IgD-negative memory B cell (primary cell): ENCODE data around the gene THSD7A. TPM values are rescaled to one million over a fixed set of nuclear protein-coding genes. Genes with fewer than 3 reads are reported as not detected.

Source experiments
- H3K27ac Mint-ChIP-seq, 3 donors: one replicate each; pipeline ENCODE4 v1.8.0; 2020 to 2022; ENCODE audit warnings: mild to moderate bottlenecking in 3 of 3, mixed read lengths in 3 of 3, moderate library complexity in 1 of 3
- H3K27me3 Mint-ChIP-seq: one replicate; pipeline ENCODE4 v1.8.0; 2021; ENCODE audit warnings: mixed read lengths
- H3K36me3 Mint-ChIP-seq: one replicate; pipeline ENCODE4 v1.8.0; 2020; ENCODE audit warnings: mild to moderate bottlenecking, mixed read lengths
- H3K4me1 Mint-ChIP-seq, 3 donors: one replicate each; pipeline ENCODE4 v1.8.0; 2020 to 2022; ENCODE audit warnings: mixed read lengths in 3 of 3, mild to moderate bottlenecking in 1 of 3
- H3K4me3 Mint-ChIP-seq, 4 donors: one replicate each; pipeline ENCODE4 v1.8.0; 2020 to 2022; ENCODE audit warnings: mild to moderate bottlenecking in 4 of 4, mixed read lengths in 4 of 4, moderate library complexity in 3 of 4
- H3K9me3 Mint-ChIP-seq, 3 donors: one replicate each; pipeline ENCODE4 v1.8.0; 2020 to 2021; ENCODE audit warnings: mixed read lengths in 3 of 3, mild to moderate bottlenecking in 1 of 3
- polyA plus RNA-seq: library from polyadenylated mRNA; unstranded; fragments of 300-500 nt; fragmentation: Illumina TruSeq; gene quantifications from one replicate; pipeline ENCODE4 v1.2.3, GENCODE V29; 2021

THSD7A gene
- polyA plus RNA-seq, 1 donor from 2014 or later, result not detected

DNA sequence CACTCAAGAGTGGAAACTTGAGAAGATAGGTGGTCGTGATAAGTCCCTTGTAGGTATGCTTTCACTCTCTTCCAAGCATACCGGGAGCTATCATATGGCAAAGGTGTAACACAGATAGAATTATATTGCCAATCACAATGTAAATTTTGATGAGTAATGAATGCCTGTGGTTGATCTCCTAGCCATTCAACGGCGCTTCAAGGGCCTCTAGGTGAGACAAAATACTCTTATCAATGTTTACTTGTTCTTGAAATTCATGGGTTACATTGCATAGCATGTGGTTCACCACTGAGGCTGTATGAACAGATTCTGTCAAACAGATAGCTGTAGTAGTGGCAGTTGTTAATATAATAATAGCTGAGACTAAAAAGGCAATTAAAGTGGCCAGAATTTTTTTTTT is 82.4 kb downstream of the THSD7A start:
- H3K36me3 Mint-ChIP-seq, result no peaks in the 10 kb centered on the region

DNA sequence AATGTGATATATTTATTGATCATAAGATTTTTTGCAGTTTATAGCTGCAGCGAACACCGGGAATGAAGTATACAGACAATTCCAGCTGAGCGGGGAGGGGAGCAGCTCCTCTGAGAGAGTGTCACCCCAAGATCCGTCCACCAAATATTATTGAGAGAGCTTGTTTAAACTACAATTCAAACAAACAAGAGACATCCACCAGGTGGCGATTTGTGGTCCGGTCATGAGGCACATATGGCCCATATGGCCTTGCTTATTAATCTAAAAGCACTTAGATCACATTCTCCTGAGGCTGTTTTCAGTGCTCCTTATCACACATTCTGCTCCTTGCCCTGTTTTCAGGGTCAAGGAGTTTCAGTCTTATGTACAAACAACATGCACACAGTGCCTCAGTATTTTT is 83.1 kb downstream of the THSD7A start:
- H3K36me3 Mint-ChIP-seq, result no peaks in the 10 kb centered on the region
- H3K4me3 Mint-ChIP-seq, result no peak overlapping the region

More for the DNA sequence above, 82.4 kb downstream of the THSD7A start:
- Mint-ChIP-seq H3K9me3 (no peaks in the 10 kb centered on the region), H3K27me3 (no peaks in the 10 kb centered on the region), H3K4me3 (no peak overlapping the region), H3K27ac (no peak overlapping the region), H3K4me1 (no peaks in the 10 kb centered on the region)

DNA sequence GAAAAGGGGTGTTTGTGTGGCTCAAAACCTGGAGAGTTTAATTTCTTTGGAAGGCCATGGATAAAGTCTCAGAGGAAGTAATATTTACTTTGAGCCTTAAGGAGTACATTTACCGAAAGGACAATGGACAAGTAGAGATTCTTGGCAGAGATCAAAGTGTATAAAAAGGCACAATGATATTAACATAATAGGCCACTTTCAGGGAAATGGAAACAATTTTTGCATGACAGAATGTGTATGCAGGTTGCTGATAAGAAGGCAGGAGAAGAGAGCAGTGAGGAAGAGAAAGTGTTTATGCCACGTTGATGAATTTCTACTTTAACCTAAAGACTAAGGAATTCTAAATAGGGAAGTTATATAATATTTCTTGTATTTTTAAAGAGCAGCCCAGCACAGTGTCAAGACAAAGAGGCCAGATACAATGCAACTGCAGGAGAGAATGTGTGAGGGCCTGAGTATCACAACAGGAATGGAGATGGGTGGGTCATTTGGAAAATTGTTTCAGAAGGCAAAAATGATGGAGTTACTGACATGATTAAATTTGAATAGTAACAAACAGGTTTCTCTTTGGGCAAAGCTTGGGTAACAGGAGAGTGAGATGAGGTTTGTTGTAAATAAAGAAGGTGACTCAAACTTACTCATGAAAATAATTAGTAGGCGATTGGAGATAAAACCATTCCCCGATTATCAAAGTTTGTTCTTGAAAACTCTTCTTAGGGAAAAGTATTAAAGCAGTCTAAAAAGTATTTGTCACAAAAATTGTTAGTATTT is 84.1 kb downstream of the THSD7A start:
- no peaks in the 10 kb centered on the region for H3K4me1 Mint-ChIP-seq
- no peak overlapping the region for H3K27ac Mint-ChIP-seq
- no peaks in the 10 kb centered on the region for H3K9me3 Mint-ChIP-seq
- no peaks in the 10 kb centered on the region for H3K36me3 Mint-ChIP-seq
- H3K4me3 Mint-ChIP-seq, result no peak overlapping the region
- H3K27me3 Mint-ChIP-seq, result no peaks in the 10 kb centered on the region

More for the DNA sequence above, 83.1 kb downstream of the THSD7A start:
- no peaks in the 10 kb centered on the region for H3K9me3 Mint-ChIP-seq
- no peak overlapping the region for H3K27ac Mint-ChIP-seq
- H3K27me3 Mint-ChIP-seq, result no peaks in the 10 kb centered on the region
- H3K4me1 Mint-ChIP-seq, result no peaks in the 10 kb centered on the region

DNA sequence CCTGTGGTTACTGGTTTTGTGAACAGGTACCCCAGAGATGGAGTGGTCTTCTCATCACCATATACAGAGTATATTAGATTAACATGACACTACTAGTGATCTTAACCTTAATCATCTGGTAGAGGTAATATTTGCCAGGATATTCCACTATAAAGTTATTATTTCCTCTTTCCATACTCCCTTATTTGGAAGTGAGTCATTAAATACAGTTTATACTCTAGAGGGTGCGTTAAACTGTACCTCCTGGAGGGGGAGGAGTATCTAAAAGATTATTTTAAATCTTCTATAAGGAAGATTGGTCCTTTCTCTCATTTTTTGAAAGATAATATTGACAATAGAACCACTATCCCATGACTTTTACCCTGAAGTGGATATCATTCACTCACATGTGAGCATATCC is 85.4 kb downstream of the THSD7A start:
- Mint-ChIP-seq H3K9me3 (no peaks in the 10 kb centered on the region), H3K27ac (no peak overlapping the region), H3K4me1 (no peaks in the 10 kb centered on the region), H3K27me3 (no peaks in the 10 kb centered on the region), H3K36me3 (no peaks in the 10 kb centered on the region), H3K4me3 (no peak overlapping the region)

DNA sequence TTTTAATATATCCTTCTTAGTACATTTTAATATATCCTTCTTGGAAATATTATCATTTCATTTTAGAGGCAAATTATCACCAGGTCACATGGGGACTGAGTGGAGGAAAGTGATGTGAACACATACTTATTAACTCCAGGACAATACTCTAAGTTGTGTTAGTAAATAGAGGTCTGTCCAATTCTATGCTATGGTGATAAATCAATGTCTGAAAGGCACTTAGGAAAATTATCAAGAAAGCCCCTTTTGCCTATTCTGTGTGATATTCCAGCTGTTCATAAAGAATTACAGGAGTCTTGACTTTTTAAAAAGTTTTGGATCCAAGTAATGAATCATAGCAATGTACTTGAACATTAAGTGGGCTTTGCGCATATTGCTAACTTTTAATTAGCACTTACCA is 88.5 kb downstream of the THSD7A start:
- H3K9me3 Mint-ChIP-seq, result peaks cover 0 to 3% (median 0%) of the 10 kb centered on the region in 3 donors
- H3K4me3 Mint-ChIP-seq, result no peak overlapping the region
- H3K4me1 Mint-ChIP-seq, result no peaks in the 10 kb centered on the region
- H3K27ac Mint-ChIP-seq, result no peak overlapping the region
- H3K36me3 Mint-ChIP-seq, result no peaks in the 10 kb centered on the region
- H3K27me3 Mint-ChIP-seq, result no peaks in the 10 kb centered on the region

- Mint-ChIP-seq H3K9me3 (peaks cover 0 to 6% (median 0%) of the 10 kb centered on the region in 3 donors), H3K4me1 (no peaks in the 10 kb centered on the region), H3K36me3 (no peaks in the 10 kb centered on the region), H3K4me3 (no peak overlapping the region), H3K27me3 (no peaks in the 10 kb centered on the region), H3K27ac (no peak overlapping the region)
Measured at GRCh38 chr7:11743016-11743415, 89.0 kb downstream of the THSD7A start.

DNA sequence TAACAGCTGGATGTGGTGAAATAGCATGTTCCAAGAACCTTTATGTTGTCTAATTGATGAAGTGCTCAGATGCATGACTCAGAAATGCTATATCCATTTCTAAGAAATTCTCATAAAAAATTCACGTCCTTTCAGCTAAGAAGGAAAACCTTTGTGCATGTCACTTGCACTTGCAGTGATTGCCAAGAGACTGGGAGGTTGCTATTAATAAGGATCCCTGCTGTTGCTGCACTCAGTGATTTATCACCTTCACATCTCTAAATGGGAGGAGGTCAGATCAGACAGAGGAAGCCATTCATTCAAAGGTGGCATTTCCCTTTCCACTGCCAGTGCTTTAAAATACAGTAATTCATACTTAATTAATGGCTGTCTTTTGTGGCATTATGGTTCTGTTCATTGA is 89.5 kb downstream of the THSD7A start:
- Mint-ChIP-seq H3K4me1 (no peaks in the 10 kb centered on the region), H3K36me3 (no peaks in the 10 kb centered on the region), H3K4me3 (no peak overlapping the region), H3K9me3 (peaks cover 0 to 6% (median 0%) of the 10 kb centered on the region in 3 donors), H3K27me3 (no peaks in the 10 kb centered on the region), H3K27ac (no peak overlapping the region)

GRCh38 chr7:11737723-11738122 is 94.3 kb downstream of the THSD7A start:
- Mint-ChIP-seq H3K4me3 (no peak overlapping the region), H3K4me1 (no peaks in the 10 kb centered on the region), H3K36me3 (no peaks in the 10 kb centered on the region), H3K27me3 (no peaks in the 10 kb centered on the region), H3K9me3 (peaks cover 1 to 6% (median 2%) of the 10 kb centered on the region in 3 donors), H3K27ac (no peak overlapping the region)

DNA sequence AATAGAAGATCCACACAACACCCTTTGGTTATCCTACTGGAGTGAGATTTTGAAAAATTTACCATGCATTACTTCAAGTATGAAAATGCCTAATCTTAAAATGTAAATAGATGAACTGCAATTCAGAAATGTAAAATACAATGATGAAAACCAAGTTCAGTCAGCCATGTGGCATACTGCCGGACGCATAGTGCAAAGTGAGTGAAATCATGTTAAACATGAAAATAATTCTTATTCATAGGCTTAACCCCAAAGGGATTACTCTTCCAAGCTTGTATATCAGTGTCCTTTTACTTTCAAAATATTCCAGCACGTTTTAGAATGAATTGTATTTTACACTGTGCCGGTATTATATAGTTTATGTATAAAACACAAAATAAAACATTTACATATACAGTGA is 99.8 kb downstream of the THSD7A start:
- Mint-ChIP-seq H3K27me3 (no peaks in the 10 kb centered on the region), H3K27ac (no peak overlapping the region), H3K36me3 (no peaks in the 10 kb centered on the region), H3K4me1 (no peaks in the 10 kb centered on the region), H3K4me3 (no peak overlapping the region), H3K9me3 (peaks cover 0 to 2% (median 1%) of the 10 kb centered on the region in 3 donors)

DNA sequence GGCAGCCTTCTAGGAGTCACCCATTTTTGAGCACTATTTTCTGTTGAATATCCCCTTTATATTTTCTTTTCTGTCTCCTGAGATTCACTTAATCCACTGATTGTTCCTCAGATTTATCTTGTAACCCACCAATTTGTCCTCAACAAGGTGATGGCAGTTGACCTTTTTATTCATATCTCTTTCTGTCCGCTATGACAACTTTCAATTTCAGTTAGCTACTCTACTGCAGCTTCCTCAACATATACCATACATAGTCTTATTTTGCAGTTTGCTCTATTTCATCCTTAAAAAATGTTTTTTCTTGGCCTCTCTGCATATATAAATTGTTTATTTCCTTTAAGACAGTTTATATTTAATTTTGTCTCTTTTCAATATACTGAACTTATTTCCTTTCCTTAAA is 101.3 kb downstream of the THSD7A start:
- Mint-ChIP-seq H3K4me3 (no peak overlapping the region), H3K4me1 (no peaks in the 10 kb centered on the region), H3K36me3 (no peaks in the 10 kb centered on the region), H3K27ac (no peak overlapping the region), H3K27me3 (no peaks in the 10 kb centered on the region), H3K9me3 (peaks cover 0 to 2% (median 0%) of the 10 kb centered on the region in 3 donors)

DNA sequence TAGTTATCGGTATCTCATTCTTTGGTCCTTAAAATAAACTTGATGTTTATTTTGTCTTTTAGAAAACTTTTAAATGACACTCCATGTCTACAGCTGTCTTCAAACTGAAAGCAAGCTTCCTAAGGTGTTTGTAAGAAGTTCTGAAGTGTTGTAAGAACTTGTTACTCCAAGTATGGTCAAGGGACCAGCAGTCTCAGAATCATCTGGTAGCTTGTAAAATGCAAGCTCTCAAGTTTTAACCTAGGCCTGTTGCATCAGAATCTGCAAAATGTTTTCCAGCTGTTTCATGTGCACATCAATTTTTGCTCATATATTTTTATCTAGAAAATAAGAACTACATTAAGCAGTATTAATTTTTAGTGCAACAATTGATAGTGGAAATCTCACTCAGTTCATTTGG is 104.1 kb downstream of the THSD7A start:
- Mint-ChIP-seq H3K36me3 (no peaks in the 10 kb centered on the region), H3K27me3 (no peaks in the 10 kb centered on the region), H3K4me3 (no peak overlapping the region), H3K9me3 (no peaks in the 10 kb centered on the region), H3K27ac (no peak overlapping the region), H3K4me1 (no peaks in the 10 kb centered on the region)

GRCh38 chr7:11726794-11727155 is 105.2 kb downstream of the THSD7A start:
- no peaks in the 10 kb centered on the region for H3K4me1 Mint-ChIP-seq
- H3K4me3 Mint-ChIP-seq, result no peak overlapping the region
- peaks cover 0 to 2% (median 0%) of the 10 kb centered on the region in 3 donors for H3K9me3 Mint-ChIP-seq
- no peaks in the 10 kb centered on the region for H3K36me3 Mint-ChIP-seq
- no peaks in the 10 kb centered on the region for H3K27me3 Mint-ChIP-seq
- H3K27ac Mint-ChIP-seq, result no peak overlapping the region

DNA sequence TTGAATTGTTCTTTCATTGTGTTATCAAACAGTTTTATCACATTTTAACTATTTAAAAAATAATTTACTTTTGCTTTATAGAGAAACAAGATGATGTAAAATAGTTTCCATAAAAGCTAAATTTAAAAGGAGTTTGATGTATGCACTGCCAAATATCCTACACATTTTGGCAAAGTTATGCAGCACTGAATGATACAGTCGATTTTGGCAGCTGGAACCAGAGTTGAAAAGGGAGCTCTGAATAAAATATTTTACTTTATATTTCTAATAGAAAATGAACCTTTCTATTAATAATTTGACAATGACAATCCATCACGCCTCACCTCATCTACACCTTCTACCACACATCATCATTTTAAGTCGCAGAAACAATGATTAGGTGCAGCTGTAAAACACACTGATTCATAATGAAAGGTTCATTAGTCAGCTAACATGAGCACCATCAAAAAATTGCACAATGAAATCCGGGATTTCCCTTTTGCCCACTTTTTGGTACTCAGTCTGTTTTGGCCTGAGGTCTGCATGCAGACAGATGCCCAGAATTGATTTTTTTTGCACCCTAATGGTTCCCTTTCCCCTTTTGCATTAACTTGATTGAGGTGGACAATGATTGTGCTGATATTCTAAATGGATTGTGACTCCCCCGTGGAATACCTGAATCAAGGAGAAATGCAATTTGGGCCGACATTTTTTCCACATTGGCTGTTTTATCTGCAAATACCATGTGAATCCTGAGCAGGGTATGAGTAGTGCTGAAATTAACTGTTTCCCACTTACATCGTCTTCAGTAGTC is 105.8 kb downstream of the THSD7A start:
- no peaks in the 10 kb centered on the region for H3K36me3 Mint-ChIP-seq
- no peak overlapping the region for H3K4me3 Mint-ChIP-seq
- peaks cover 0 to 2% (median 0%) of the 10 kb centered on the region in 3 donors for H3K9me3 Mint-ChIP-seq
- no peaks in the 10 kb centered on the region for H3K4me1 Mint-ChIP-seq
- H3K27me3 Mint-ChIP-seq, result no peaks in the 10 kb centered on the region
- H3K27ac Mint-ChIP-seq, result no peak overlapping the region

- peaks cover 0 to 4% (median 0%) of the 10 kb centered on the region in 3 donors for H3K9me3 Mint-ChIP-seq
- no peaks in the 10 kb centered on the region for H3K4me1 Mint-ChIP-seq
- H3K27ac Mint-ChIP-seq, result no peak overlapping the region
- no peak overlapping the region for H3K4me3 Mint-ChIP-seq
- H3K36me3 Mint-ChIP-seq, result no peaks in the 10 kb centered on the region
- H3K27me3 Mint-ChIP-seq, result no peaks in the 10 kb centered on the region
Measured at GRCh38 chr7:11716185-11716584, 115.8 kb downstream of the THSD7A start.

GRCh38 chr7:11714676-11715075 is 117.3 kb downstream of the THSD7A start:
- Mint-ChIP-seq H3K36me3 (no peaks in the 10 kb centered on the region), H3K4me1 (no peaks in the 10 kb centered on the region), H3K27me3 (no peaks in the 10 kb centered on the region), H3K4me3 (no peak overlapping the region), H3K9me3 (peaks cover 0 to 4% (median 0%) of the 10 kb centered on the region in 3 donors), H3K27ac (no peak overlapping the region)

GRCh38 chr7:11714205-11714604 is 117.8 kb downstream of the THSD7A start:
- H3K27me3 Mint-ChIP-seq, result no peaks in the 10 kb centered on the region
- no peaks in the 10 kb centered on the region for H3K4me1 Mint-ChIP-seq
- H3K9me3 Mint-ChIP-seq, result peaks cover 0 to 4% (median 0%) of the 10 kb centered on the region in 3 donors
- no peaks in the 10 kb centered on the region for H3K36me3 Mint-ChIP-seq
- no peak overlapping the region for H3K27ac Mint-ChIP-seq
- H3K4me3 Mint-ChIP-seq, result no peak overlapping the region
